Measurements from ENCODE around the gene ZNF618. TPM values are rescaled to one million over a fixed set of nuclear protein-coding genes. Genes with fewer than 3 reads are reported as not detected.
"Not testable (repeated sequence)": the region's sequence is repeated elsewhere in the genome, so short reads cannot be mapped to it uniquely, and the experiment has no call there.

ZNF618 gene
- polyA plus RNA-seq, 3 donors: 0.53 to 1.9 (median 0.78) TPM

DNA sequence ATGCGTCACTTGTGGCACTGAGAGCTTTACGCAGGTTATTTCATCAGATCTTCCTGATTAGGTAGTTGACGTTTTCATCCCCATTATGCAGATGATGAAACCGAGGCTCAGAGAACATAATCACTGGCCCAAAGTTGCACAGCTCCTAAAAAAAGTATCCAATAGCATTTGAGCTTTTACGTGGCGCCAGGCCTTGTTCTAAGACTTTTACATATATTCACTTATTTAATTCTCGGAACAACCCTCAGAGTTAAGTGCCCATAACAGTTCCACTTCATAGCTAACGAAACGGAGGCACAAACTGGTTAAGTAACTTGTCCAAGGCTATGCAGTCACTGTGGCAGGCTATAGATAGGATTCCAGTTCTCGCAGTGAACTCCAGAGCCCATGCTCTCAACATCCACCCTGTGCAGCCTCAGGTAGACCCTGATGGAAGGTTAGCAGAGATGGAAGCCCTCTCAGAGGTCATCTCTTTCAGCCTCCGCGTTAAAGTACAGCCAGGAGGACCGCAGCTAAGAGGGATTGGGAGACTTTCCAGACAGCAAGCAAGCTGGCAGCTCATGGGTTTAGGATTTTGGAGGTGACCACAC, 162.7 kb downstream of the ZNF618 start:
- Histone ChIP-seq H3K4me1 (ENCODE audit: control insufficient read depth in 1 of 2, insufficient read depth in 2 of 2, low read length in 2 of 2) (no peaks in the 10 kb centered on the region), H3K36me3 (replicated peaks in 1 of 2; ENCODE audit: control insufficient read depth in 1 of 2, insufficient read depth in 2 of 2, low read length in 2 of 2) (peaks cover 9% of the 10 kb centered on the region in 2 donors), H4K20me1 (ENCODE audit: insufficient read depth, low read length) (no peaks in the 10 kb centered on the region), H3K9ac (ENCODE audit: insufficient read depth, low read length, poor library complexity, severe bottlenecking) (no peak overlapping the region), H3K27ac (ENCODE audit: low read depth in 1 of 2, low read length in 2 of 2) (no peak overlapping the region), H3K4me2 (replicated peaks; ENCODE audit: extremely low read depth, low read length, poor library complexity, severe bottlenecking) (no peak overlapping the region), H3K9me3 (replicated peaks in 1 of 2; ENCODE audit: control insufficient read depth in 1 of 2, insufficient read depth in 1 of 2, low read length in 2 of 2) (peaks cover 0 to 2% of the 10 kb centered on the region in 2 donors), H3K4me3 (replicated peaks in 1 of 3; ENCODE audit: low read depth in 2 of 3, low read length in 3 of 3) (no peak overlapping the region), H3K27me3 (ENCODE audit: control insufficient read depth in 2 of 2, insufficient read depth in 2 of 2, low read length in 2 of 2) (no peaks in the 10 kb centered on the region), H2AFZ (ENCODE audit: insufficient read depth, low read depth, low read length, poor library complexity, severe bottlenecking) (no peak overlapping the region), H3K79me2 (ENCODE audit: insufficient read depth, low read length) (no peaks in the 10 kb centered on the region)
- Mint-ChIP-seq H3K27me3 (ENCODE audit: low read depth in 3 of 3) (peaks cover 0 to 2% (median 0%) of the 10 kb centered on the region in 3 donors), H3K36me3 (peaks cover 16 to 22% of the 10 kb centered on the region in 2 donors), H3K27ac (no peak overlapping the region), H3K4me3 (no peak overlapping the region), H3K4me1 (no peaks in the 10 kb centered on the region), H3K9me3 (peaks cover 0 to 8% (median 2%) of the 10 kb centered on the region in 7 donors)
- TF ChIP-seq, protein P1, sequence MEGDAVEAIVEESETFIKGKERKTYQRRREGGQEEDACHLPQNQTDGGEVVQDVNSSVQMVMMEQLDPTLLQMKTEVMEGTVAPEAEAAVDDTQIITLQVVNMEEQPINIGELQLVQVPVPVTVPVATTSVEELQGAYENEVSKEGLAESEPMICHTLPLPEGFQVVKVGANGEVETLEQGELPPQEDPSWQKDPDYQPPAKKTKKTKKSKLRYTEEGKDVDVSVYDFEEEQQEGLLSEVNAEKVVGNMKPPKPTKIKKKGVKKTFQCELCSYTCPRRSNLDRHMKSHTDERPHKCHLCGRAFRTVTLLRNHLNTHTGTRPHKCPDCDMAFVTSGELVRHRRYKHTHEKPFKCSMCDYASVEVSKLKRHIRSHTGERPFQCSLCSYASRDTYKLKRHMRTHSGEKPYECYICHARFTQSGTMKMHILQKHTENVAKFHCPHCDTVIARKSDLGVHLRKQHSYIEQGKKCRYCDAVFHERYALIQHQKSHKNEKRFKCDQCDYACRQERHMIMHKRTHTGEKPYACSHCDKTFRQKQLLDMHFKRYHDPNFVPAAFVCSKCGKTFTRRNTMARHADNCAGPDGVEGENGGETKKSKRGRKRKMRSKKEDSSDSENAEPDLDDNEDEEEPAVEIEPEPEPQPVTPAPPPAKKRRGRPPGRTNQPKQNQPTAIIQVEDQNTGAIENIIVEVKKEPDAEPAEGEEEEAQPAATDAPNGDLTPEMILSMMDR (IDR thresholded peaks at IDR 0.05): no peak
- DNase-seq: no peak
- 91% methylated on average over 5 of the region's 13 CpGs for WGBS (ENCODE audit: insufficient coverage)
- intact Hi-C loops (cut with micrococcal nuclease): no loop called here

GRCh38 chr9:114039484-114039883, 163.4 kb downstream of the ZNF618 start:
- no peak overlapping the region for H3K27ac ChIP-seq (ENCODE audit: low read depth in 1 of 2, low read length in 2 of 2)
- TF ChIP-seq, protein P1 (IDR thresholded peaks at IDR 0.05): no peak
- peaks cover 13 to 18% of the 10 kb centered on the region in 2 donors for H3K36me3 Mint-ChIP-seq

DNA sequence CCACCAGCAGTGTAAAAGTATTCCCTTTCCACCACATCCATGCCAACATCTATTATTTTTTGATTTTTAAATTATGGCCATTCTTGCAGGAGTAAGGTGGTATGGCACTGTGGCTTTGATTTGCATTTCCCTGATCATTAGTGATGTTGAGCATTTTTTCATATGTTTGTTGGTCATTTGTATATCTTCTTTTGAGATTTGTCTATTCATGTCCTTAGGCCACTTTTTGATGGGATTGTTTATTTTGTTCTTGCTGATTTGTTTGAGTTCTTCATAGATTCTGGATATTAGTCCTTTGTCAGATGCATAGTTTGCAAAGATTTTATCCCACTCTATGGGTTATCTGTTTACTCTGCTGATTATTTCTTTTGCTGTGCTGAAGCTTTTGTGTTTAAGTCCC, 167.6 kb downstream of the ZNF618 start:
- not testable (repeated sequence) for H3K27ac ChIP-seq (ENCODE audit: low read depth in 1 of 2, low read length in 2 of 2); H3K27ac Mint-ChIP-seq

More at GRCh38 chr9:114039484-114039883, 163.4 kb downstream of the ZNF618 start:
- Histone ChIP-seq H3K4me1 (ENCODE audit: control insufficient read depth in 1 of 2, insufficient read depth in 2 of 2, low read length in 2 of 2) (no peaks in the 10 kb centered on the region), H4K20me1 (ENCODE audit: insufficient read depth, low read length) (no peaks in the 10 kb centered on the region), H3K79me2 (ENCODE audit: insufficient read depth, low read length) (no peaks in the 10 kb centered on the region), H3K4me2 (replicated peaks; ENCODE audit: extremely low read depth, low read length, poor library complexity, severe bottlenecking) (no peak overlapping the region), H3K36me3 (replicated peaks in 1 of 2; ENCODE audit: control insufficient read depth in 1 of 2, insufficient read depth in 2 of 2, low read length in 2 of 2) (peaks cover 9% of the 10 kb centered on the region in 2 donors), H2AFZ (ENCODE audit: insufficient read depth, low read depth, low read length, poor library complexity, severe bottlenecking) (no peak overlapping the region), H3K4me3 (replicated peaks in 1 of 3; ENCODE audit: low read depth in 2 of 3, low read length in 3 of 3) (no peak overlapping the region), H3K9ac (ENCODE audit: insufficient read depth, low read length, poor library complexity, severe bottlenecking) (no peak overlapping the region), H3K27me3 (ENCODE audit: control insufficient read depth in 2 of 2, insufficient read depth in 2 of 2, low read length in 2 of 2) (no peaks in the 10 kb centered on the region), H3K9me3 (replicated peaks in 1 of 2; ENCODE audit: control insufficient read depth in 1 of 2, insufficient read depth in 1 of 2, low read length in 2 of 2) (peaks cover 0 to 2% of the 10 kb centered on the region in 2 donors)
- Mint-ChIP-seq H3K9me3 (peaks cover 0 to 8% (median 2%) of the 10 kb centered on the region in 7 donors), H3K27ac (no peak overlapping the region), H3K4me1 (no peaks in the 10 kb centered on the region), H3K4me3 (no peak overlapping the region), H3K27me3 (ENCODE audit: low read depth in 3 of 3) (peaks cover 0 to 2% (median 0%) of the 10 kb centered on the region in 3 donors)
- no peak for DNase-seq
- intact Hi-C loops (cut with micrococcal nuclease): no loop called here
- 100% methylated on average over 1 of the region's 5 CpGs for WGBS (ENCODE audit: insufficient coverage)

More for the DNA sequence above, 167.6 kb downstream of the ZNF618 start:
- intact Hi-C loops (cut with micrococcal nuclease); H3K9ac ChIP-seq (ENCODE audit: insufficient read depth, low read length, poor library complexity, severe bottlenecking); H3K4me2 ChIP-seq (replicated peaks; ENCODE audit: extremely low read depth, low read length, poor library complexity, severe bottlenecking); H4K20me1 ChIP-seq (ENCODE audit: insufficient read depth, low read length); H3K4me1 ChIP-seq (ENCODE audit: control insufficient read depth in 1 of 2, insufficient read depth in 2 of 2, low read length in 2 of 2); H3K4me3 ChIP-seq (replicated peaks in 1 of 3; ENCODE audit: low read depth in 2 of 3, low read length in 3 of 3); H3K79me2 ChIP-seq (ENCODE audit: insufficient read depth, low read length); H3K27me3 ChIP-seq (ENCODE audit: control insufficient read depth in 2 of 2, insufficient read depth in 2 of 2, low read length in 2 of 2); H3K36me3 Mint-ChIP-seq; H3K27me3 Mint-ChIP-seq (ENCODE audit: low read depth in 3 of 3); H3K4me1 Mint-ChIP-seq; H2AFZ ChIP-seq (ENCODE audit: insufficient read depth, low read depth, low read length, poor library complexity, severe bottlenecking); H3K9me3 ChIP-seq (replicated peaks in 1 of 2; ENCODE audit: control insufficient read depth in 1 of 2, insufficient read depth in 1 of 2, low read length in 2 of 2); H3K36me3 ChIP-seq (replicated peaks in 1 of 2; ENCODE audit: control insufficient read depth in 1 of 2, insufficient read depth in 2 of 2, low read length in 2 of 2); H3K4me3 Mint-ChIP-seq; H3K9me3 Mint-ChIP-seq; DNase-seq: not testable (repeated sequence)

All from CD14-positive monocyte (primary cell).